Testis (tissue), 3 donors: Measurements from ENCODE around the gene PSAP. TPM values are rescaled to one million over a fixed set of nuclear protein-coding genes. Genes with fewer than 3 reads are reported as not detected.

Experiments used
- DNase-seq: peaks from one replicate; pipeline ENCODE4 v3.0.0-alpha.2; 2019
- H3K27ac ChIP-seq, 2 donors: fragments of 200-600 bp; sonication (generic); one replicate each; pipeline ENCODE4 v1.5.1; 2019
- H3K27me3 ChIP-seq: fragments of 200-600 bp; sonication (generic); one replicate; pipeline ENCODE4 v1.5.1; 2019
- H3K36me3 ChIP-seq: fragments of 200-600 bp; sonication (generic); one replicate; pipeline ENCODE4 v1.5.1; 2017; ENCODE audit warnings: low read depth; ENCODE audit errors: missing control alignments
- H3K4me1 ChIP-seq: fragments of 200-600 bp; sonication (generic); one replicate; pipeline ENCODE4 v1.5.1; 2019
- H3K4me3 ChIP-seq, 2 donors: fragments of 200-600 bp; sonication (generic); one replicate each; pipeline ENCODE4 v1.5.1; 2017 to 2019
- H3K9me3 ChIP-seq: fragments of 200-600 bp; sonication (generic); one replicate; pipeline ENCODE4 v1.5.1; 2017
- CTCF ChIP-seq, 3 experiments: fragments of 450-650 bp in 2 of 3; fragments of 200-600 bp in 1 of 3; sonication (generic) in 1 of 3; IDR thresholded peaks; one replicate each; pipeline ENCODE4 v1.5.1; 2016 to 2019; ENCODE audit warnings: antibody characterized with exemption in 3 of 3, mild to moderate bottlenecking in 2 of 3, moderate library complexity in 1 of 3
- POLR2A ChIP-seq: fragments of 450-650 bp; IDR thresholded peaks from one replicate; pipeline ENCODE4 v1.6.1; 2017; ENCODE audit warnings: antibody characterized with exemption, mild to moderate bottlenecking, moderate library complexity
- WGBS, 2 donors: methylation state at CpG; one replicate each; pipeline ENCODE4 v1.1.5; 2018; 5-methylcytosine and 5-hydroxymethylcytosine counted together
- intact Hi-C: fragments of 100-400 bp; cut with DNase I; formaldehyde crosslinking; loops from one replicate; pipeline ENCODE4 v1.15.1; 2023; ENCODE audit warnings: low total_unique reads
- polyA plus RNA-seq: library from polyadenylated mRNA; stranded (reverse); fragments of 350-450 nt; fragmentation: Illumina TruSeq; extraction: RNeasy Lipid Tissue Mini Kit (QIAGEN cat#74804); gene quantifications from one replicate; pipeline ENCODE4 v1.2.3, GENCODE V29; 2014; ENCODE audit warnings: low read depth, low replicate concordance; ENCODE audit not compliant: insufficient read depth
- total RNA-seq, 2 donors: library from RNA; depleted of rRNA; stranded (reverse); fragments of >200 nt; gene quantifications; one replicate each; pipeline ENCODE4 v1.2.3, GENCODE V29; 2016

Gene PSAP
- total and polyA plus RNA-seq, 3 donors from 2014 or later: 1,011 to 1,399 (median 1,346) TPM

GRCh38 chr10:71847418-71847817 lies 3.6 kb downstream of the PSAP start:
- intact Hi-C loops: no loop called here
- H3K4me1 ChIP-seq: peaks cover 28% of the 10 kb centered on the region
- no peaks in the 10 kb centered on the region for H3K36me3 ChIP-seq
- no peak overlapping the region for H3K4me3 ChIP-seq
- H3K27me3 ChIP-seq: no peaks in the 10 kb centered on the region
- peak overlapping the region; percentile 16 to 33 for H3K27ac ChIP-seq
- no peaks in the 10 kb centered on the region for H3K9me3 ChIP-seq
- WGBS, 2 donors: 55 to 74% methylated on average over 8 of the region's 8 CpGs
- TF ChIP-seq POLR2A (no peak), CTCF (IDR thresholded peaks at IDR 0.05) (no peak)
- DNase-seq: no peak

GRCh38 chr10:71846816-71847215 lies 4.2 kb downstream of the PSAP start:
- Histone ChIP-seq H3K27me3 (no peaks in the 10 kb centered on the region), H3K4me3 (no peak overlapping the region), H3K9me3 (no peaks in the 10 kb centered on the region), H3K36me3 (no peaks in the 10 kb centered on the region), H3K27ac (peak overlapping the region; percentile 16 to 33), H3K4me1 (peaks cover 28% of the 10 kb centered on the region)
- WGBS, 2 donors: 78 to 92% methylated on average over 3 of the region's 3 CpGs
- no peak for TF ChIP-seq POLR2A
- TF ChIP-seq CTCF (IDR thresholded peaks at IDR 0.05): no peak
- intact Hi-C loops: no loop called here
- DNase-seq: no peak

GRCh38 chr10:71845410-71846405 lies 5.3 kb downstream of the PSAP start:
- Histone ChIP-seq H3K36me3 (no peaks in the 10 kb centered on the region), H3K27me3 (no peaks in the 10 kb centered on the region), H3K27ac (peak overlapping the region in 1 of 2 donors; percentile 22), H3K4me3 (no peak overlapping the region), H3K4me1 (peaks cover 37% of the 10 kb centered on the region), H3K9me3 (no peaks in the 10 kb centered on the region)
- peak; percentile 43 for DNase-seq
- TF ChIP-seq CTCF (IDR thresholded peaks at IDR 0.05) (no peak), POLR2A (no peak)
- intact Hi-C loops: no loop called here
- WGBS, 2 donors: 59 to 63% methylated on average over 11 of the region's 11 CpGs

- Histone ChIP-seq H3K4me3 (no peak overlapping the region), H3K27me3 (no peaks in the 10 kb centered on the region), H3K27ac (peak overlapping the region in 1 of 2 donors; percentile 22), H3K4me1 (peaks cover 47% of the 10 kb centered on the region), H3K36me3 (no peaks in the 10 kb centered on the region), H3K9me3 (no peaks in the 10 kb centered on the region)
- 68 to 71% methylated on average over 2 of the region's 2 CpGs for WGBS, 2 donors
- no peak for DNase-seq
- intact Hi-C loops: no loop called here
- TF ChIP-seq CTCF (IDR thresholded peaks at IDR 0.05): no peak
Observed at GRCh38 chr10:71844695-71845094, 6.4 kb downstream of the PSAP start.
